ENCODE data around the gene PER3. TPM values are rescaled to one million over a fixed set of nuclear protein-coding genes. Genes with fewer than 3 reads are reported as not detected.

PER3 gene
- total RNA-seq, 1 experiment from 2014 or later = 5.8 TPM

- Histone ChIP-seq H3K4me3 (replicated peaks in 1 of 2; ENCODE audit: low read depth in 1 of 2, low read length in 2 of 2) (no peak overlapping the region), H3K4me1 (ENCODE audit: control insufficient read depth in 1 of 2, insufficient read depth in 2 of 2, low read length in 2 of 2) (no peaks in the 10 kb centered on the region), H3K9me2 (ENCODE audit: insufficient read depth) (no peaks in the 10 kb centered on the region), H3K27ac (ENCODE audit: low read depth, low read length) (no peak overlapping the region), H3K27me3 (ENCODE audit: insufficient read depth, low read length) (no peaks in the 10 kb centered on the region), H3K79me2 (ENCODE audit: insufficient read depth, low read length) (no peaks in the 10 kb centered on the region), H2AFZ (ENCODE audit: low read depth, low read length, poor library complexity, severe bottlenecking) (no peak overlapping the region), H3K9ac (ENCODE audit: low read length) (no peak overlapping the region), H3K4me2 (ENCODE audit: low read length) (no peak overlapping the region), H4K20me1 (ENCODE audit: insufficient read depth) (no peaks in the 10 kb centered on the region), H3K36me3 (ENCODE audit: control insufficient read depth in 1 of 2, insufficient read depth in 2 of 2, low read length in 2 of 2) (peaks cover 10 to 18% of the 10 kb centered on the region in 2 experiments), H3K9me3 (ENCODE audit: control insufficient read depth in 1 of 2, insufficient read depth in 1 of 2, low read depth in 1 of 2, low read length in 2 of 2) (no peaks in the 10 kb centered on the region)
- ChIA-PET POLR2A (no interaction called here), RAD21 (ENCODE audit: low non-redundant PET in 1 of 2, low total read pairs in 2 of 2, uncharacterized antibody in 2 of 2, unreplicated experiment in 2 of 2) (no interaction called here), CTCF (interaction anchor here (0.7 to 2.2 kb wide), 3 partner anchors 50 to 80 kb away, joined by 4 to 11 read pairs (median 5); no protein-coding TSS in a partner anchor)
- intact Hi-C loops (cut with micrococcal nuclease) = no loop called here
- no TSS peak for BruUV-seq (replicated peaks)
- ATAC-seq (no peak), DNase-seq (ENCODE audit: low read depth, low spot score) (no peak)
- no peak for TF ChIP-seq ZBTB33 (IDR thresholded peaks at IDR 0.05; ENCODE audit: extremely low read depth, insufficient replicate concordance, low read length)
- TF ChIP-seq ELF1 (IDR thresholded peaks at IDR 0.05; ENCODE audit: borderline replicate concordance, low read depth) = no peak
- no peak for TF ChIP-seq TCF7L2 (IDR thresholded peaks at IDR 0.05; ENCODE audit: borderline replicate concordance, extremely low read depth, insufficient read depth, insufficient read length)
- no peak for TF ChIP-seq ZNF274 (IDR thresholded peaks at IDR 0.05; ENCODE audit: low read depth, low read length)
- no peak for TF ChIP-seq RAD21 (IDR thresholded peaks at IDR 0.05; ENCODE audit: low read depth)
- no peak for TF ChIP-seq SP1 (IDR thresholded peaks at IDR 0.05; ENCODE audit: low read depth)
- no peak for TF ChIP-seq FOSL1 (IDR thresholded peaks at IDR 0.05; ENCODE audit: low read depth)
- TF ChIP-seq CBX3 (IDR thresholded peaks at IDR 0.05; ENCODE audit: low read depth) = no peak
- TF ChIP-seq POLR2A (IDR thresholded peaks at IDR 0.05; ENCODE audit: borderline replicate concordance, extremely low read depth, insufficient read depth, insufficient read length) = no peak
- no peak for TF ChIP-seq EZH2phosphoT487 (IDR thresholded peaks at IDR 0.05; ENCODE audit: borderline replicate concordance)
- no peak for TF ChIP-seq SIN3A (IDR thresholded peaks at IDR 0.05; ENCODE audit: low read depth)
- TF ChIP-seq ZFX (IDR thresholded peaks at IDR 0.05) = no peak
- TF ChIP-seq YY1 (IDR thresholded peaks at IDR 0.05; ENCODE audit: extremely low read depth, insufficient replicate concordance, low read depth, low read length) = no peak
- TF ChIP-seq EGR1 (IDR thresholded peaks at IDR 0.05; ENCODE audit: low read depth) = no peak
- TF ChIP-seq REST (IDR thresholded peaks at IDR 0.05; ENCODE audit: low read depth) = no peak
Measured at GRCh38 chr1:7749126-7749525, 35.0 kb upstream of the PER3 start.

All from HCT116 (cell line).